Measurements from ENCODE around the gene TCF12. TPM values are rescaled to one million over a fixed set of nuclear protein-coding genes. Genes with fewer than 3 reads are reported as not detected.
"Not testable (repeated sequence)": the region's sequence is repeated elsewhere in the genome, so short reads cannot be mapped to it uniquely, and the experiment has no call there.

TCF12 gene
- total RNA-seq, 2 experiments from 2014 or later = 55.8 to 59.4 TPM

DNA sequence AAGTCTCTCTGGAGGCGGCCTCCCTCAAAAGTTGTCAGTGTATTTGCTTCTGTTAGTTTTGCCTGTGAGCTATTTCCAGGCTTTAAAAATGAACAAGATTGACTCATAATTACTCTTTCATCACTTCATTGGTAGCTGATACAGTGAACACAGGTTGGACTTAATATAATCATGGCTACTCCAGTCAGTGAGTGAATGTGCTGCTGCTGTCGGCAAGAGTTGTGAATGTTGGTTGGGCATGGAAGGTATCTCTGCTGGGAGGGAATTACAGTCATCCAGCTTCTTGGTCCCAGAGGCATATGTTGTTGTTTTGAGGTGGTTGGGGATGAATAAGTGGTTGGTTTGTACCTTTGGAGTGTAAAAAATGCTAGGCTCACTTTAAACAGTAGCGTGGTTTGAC lies 11.5 kb downstream of the TCF12 start:
- peak overlapping the region; percentile 83 for H3K27ac Mint-ChIP-seq
- H3K9me3 Mint-ChIP-seq = peaks cover 2% of the 10 kb centered on the region
- H3K36me3 Mint-ChIP-seq = peaks cover 46% of the 10 kb centered on the region
- no peak overlapping the region for H3K4me3 Mint-ChIP-seq
- peaks cover 73% of the 10 kb centered on the region for H3K4me1 Mint-ChIP-seq
- H3K27me3 Mint-ChIP-seq = no peaks in the 10 kb centered on the region
- DNase-seq = no peak

DNA sequence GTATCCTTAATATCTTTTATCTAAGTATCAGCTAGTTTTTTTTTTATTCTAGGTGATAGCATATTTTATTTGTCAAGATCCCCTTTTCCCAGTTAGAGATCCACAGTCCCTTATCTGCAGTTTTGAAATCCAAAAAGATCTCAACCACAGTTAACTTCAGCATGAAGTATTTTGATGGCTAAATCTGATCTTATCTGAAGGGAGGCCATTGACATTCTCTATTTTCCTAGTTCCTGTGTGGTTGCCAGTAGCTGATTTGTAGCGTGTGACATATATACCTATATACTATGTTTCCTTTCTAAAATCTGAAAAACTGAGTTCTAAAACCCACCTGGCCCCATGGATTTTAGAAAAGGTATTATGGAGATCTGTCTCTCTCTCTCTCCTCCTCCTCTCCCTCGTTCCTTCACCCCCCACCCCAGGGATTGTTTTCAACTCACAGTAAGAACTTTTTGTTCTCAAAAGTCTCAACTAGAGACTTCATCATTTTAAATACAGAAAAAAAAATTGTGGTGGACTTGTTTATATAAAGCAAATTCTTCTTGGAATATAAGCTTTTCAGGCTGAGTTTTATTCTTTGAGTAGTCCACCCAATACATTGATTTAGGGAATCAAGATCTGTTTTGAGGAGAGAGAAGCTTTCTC lies 12.3 kb downstream of the TCF12 start:
- Mint-ChIP-seq H3K9me3 (peaks cover 6% of the 10 kb centered on the region), H3K4me1 (peaks cover 69% of the 10 kb centered on the region), H3K36me3 (peaks cover 51% of the 10 kb centered on the region), H3K27ac (no peak overlapping the region), H3K27me3 (no peaks in the 10 kb centered on the region), H3K4me3 (no peak overlapping the region)
- DNase-seq = no peak

DNA sequence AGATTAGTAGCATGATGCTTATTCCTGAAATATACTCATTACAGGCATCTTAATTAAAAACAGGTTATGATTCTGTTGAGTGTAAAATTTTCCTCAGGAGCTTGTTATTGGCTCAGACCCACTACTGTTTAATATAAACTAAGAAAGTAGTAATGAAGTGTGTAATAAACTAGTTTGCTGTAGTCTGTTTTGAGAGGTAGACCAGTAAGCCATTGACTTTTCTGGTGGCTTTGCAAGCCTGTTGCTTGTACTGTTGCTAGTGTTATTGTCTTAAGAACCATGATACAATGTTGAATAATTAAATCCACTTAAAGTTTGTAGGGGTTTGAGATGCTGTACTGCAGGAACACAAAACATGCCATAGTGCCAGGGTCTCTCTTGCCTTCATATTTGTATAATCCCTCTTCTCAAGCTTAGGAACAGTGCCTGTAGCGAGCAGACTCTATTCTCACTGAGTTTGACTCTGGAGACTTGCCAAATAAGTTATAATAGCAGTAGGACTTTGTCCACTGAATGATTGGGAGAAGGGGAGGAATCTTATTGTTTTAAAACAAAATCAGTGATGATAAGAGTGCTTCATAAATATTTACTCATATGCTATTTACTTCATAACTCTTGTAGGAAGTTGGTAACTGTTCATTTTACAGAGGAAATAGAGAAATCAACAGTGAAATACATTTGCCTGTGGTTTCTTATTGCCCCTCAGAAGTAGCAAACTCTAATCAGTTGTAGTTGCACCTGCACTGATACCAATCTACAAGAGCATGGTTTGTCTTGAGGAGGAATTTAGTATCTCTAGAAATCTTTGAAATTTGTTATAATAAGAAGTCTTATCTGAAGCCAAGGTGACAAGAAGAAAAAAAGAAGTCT lies 13.4 kb downstream of the TCF12 start:
- Mint-ChIP-seq H3K36me3 (peaks cover 53% of the 10 kb centered on the region), H3K9me3 (peaks cover 12% of the 10 kb centered on the region), H3K27ac (no peak overlapping the region), H3K4me3 (no peak overlapping the region), H3K27me3 (no peaks in the 10 kb centered on the region), H3K4me1 (peaks cover 70% of the 10 kb centered on the region)
- DNase-seq = no peak

DNA sequence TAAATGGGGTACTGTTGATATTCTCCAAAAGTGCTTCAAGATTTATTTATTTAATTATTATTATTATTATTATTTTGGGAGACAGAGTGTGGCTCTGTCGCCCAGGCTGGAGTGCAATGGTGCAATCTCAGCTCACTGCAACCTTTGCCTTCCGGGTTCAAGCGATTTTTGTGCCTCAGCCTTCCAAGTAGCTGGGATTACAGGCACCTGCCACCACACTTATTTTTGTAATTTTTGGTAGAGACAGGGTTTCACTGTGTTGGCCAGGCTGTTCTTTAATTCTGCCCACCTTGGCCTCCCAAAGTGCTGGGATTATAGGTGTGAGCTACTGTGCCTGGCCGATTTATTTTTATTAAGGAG lies 14.0 kb downstream of the TCF12 start:
- not testable (repeated sequence) for H3K27me3 Mint-ChIP-seq, DNase-seq, H3K4me3 Mint-ChIP-seq, H3K27ac Mint-ChIP-seq
- Mint-ChIP-seq H3K36me3 (peaks cover 56% of the 10 kb centered on the region), H3K9me3 (peaks cover 15% of the 10 kb centered on the region), H3K4me1 (peaks cover 67% of the 10 kb centered on the region)

DNA sequence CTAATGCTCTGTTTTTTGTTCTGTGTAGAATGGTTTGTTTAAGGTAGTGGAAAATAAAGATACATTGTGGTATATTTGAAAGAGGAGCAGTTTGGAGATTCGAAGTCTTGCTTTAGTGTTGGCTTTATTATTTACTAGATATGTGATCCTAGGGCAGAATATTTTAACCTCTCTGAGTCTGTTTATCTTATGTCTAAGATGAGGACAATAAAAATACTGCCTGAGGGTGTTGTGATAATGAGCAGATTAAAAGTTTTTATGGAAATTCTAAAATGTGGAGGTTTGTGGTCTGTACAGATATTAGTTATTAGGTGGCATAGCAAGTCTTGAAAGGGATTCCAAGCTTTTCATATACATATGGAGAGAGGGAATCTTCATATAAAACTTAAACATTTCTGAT lies 15.0 kb downstream of the TCF12 start:
- Mint-ChIP-seq H3K4me3 (no peak overlapping the region), H3K27ac (no peak overlapping the region), H3K4me1 (peaks cover 64% of the 10 kb centered on the region), H3K36me3 (peaks cover 57% of the 10 kb centered on the region), H3K27me3 (no peaks in the 10 kb centered on the region), H3K9me3 (peaks cover 15% of the 10 kb centered on the region)
- DNase-seq = no peak

DNA sequence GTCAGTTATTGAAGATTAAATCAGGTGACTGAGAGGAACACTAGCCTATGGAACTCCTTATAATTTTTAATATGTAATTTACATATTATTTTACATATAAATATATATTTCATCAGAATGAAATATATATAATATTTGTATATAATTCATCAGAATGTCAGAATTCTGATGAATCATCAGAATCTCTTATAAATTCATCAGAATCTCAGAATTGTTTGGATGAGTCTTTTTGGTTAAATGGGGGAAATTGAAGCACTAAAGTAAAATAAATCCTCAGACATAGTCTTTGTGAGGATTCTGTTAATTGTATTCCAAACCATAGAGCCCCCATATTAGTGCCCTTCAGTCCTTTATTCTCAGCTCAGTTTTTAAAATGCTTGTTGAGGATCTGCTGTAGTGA lies 15.4 kb downstream of the TCF12 start:
- Mint-ChIP-seq H3K27me3 (no peaks in the 10 kb centered on the region), H3K36me3 (peaks cover 57% of the 10 kb centered on the region), H3K27ac (no peak overlapping the region), H3K4me1 (peaks cover 64% of the 10 kb centered on the region), H3K9me3 (peaks cover 15% of the 10 kb centered on the region), H3K4me3 (no peak overlapping the region)
- no peak for DNase-seq

DNA sequence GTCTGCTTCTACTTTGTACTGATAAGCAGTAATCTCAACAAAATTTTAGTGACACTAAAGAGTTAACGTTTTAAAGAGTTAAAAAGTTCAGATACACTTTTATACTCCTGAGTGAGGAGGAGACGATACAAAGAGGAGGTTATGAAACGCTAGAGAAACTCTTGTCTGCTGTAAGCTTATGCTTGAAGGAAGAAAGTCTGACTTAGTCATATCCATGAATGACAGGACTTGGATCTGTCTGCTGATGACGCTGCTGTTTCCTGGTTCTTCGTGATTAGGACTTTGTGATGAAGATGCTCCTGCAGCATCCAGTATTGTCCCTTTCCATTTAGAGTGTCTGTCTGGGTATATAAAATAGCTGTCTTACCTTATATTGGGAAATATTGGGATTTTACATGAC lies 15.8 kb downstream of the TCF12 start:
- Mint-ChIP-seq H3K27ac (no peak overlapping the region), H3K9me3 (peaks cover 15% of the 10 kb centered on the region), H3K4me1 (peaks cover 60% of the 10 kb centered on the region), H3K4me3 (no peak overlapping the region), H3K27me3 (no peaks in the 10 kb centered on the region), H3K36me3 (peaks cover 59% of the 10 kb centered on the region)
- no peak for DNase-seq

DNA sequence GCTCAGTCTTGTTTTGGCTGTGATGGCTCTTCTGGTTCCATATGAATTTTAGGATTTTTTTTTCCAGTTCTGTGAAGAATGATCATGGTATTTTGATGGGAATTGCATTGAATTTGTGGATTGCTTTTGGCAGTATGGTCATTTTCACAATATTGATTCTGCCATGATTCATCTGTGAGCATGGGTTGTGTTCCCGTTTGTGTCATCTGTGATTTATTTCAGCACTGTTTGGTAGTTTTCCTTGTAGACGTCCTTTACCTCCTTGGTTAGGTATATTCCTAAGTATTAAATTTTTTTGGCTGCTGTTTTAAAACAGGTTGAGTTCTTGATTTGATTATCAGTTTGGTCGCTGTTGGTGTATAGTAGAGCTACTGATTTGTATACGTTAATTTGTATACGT lies 18.5 kb downstream of the TCF12 start:
- peaks cover 46% of the 10 kb centered on the region for H3K36me3 Mint-ChIP-seq
- H3K9me3 Mint-ChIP-seq = peaks cover 15% of the 10 kb centered on the region
- H3K4me3 Mint-ChIP-seq = no peak overlapping the region
- no peaks in the 10 kb centered on the region for H3K27me3 Mint-ChIP-seq
- H3K4me1 Mint-ChIP-seq = peaks cover 48% of the 10 kb centered on the region
- DNase-seq = no peak
- H3K27ac Mint-ChIP-seq = no peak overlapping the region

DNA sequence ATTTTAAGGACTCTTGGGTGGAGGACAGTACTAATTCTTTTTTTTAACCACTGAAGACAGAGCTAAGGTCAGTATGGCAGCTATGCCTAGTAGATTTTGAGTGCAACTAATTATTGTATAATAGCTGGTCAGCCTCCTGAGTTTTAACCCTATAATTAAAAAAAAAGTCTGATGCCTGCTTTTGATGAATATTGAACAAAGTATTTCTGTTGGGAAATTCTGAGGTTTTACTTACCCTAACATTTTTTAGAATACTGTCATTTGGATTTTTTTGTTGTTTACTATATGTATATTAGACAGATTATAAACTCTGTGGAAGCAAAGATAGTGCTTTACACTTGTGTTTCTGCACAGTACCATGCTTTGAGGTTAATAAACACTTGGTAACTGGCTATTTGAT lies 20.8 kb downstream of the TCF12 start:
- no peak for DNase-seq
- no peaks in the 10 kb centered on the region for H3K27me3 Mint-ChIP-seq
- H3K36me3 Mint-ChIP-seq = peaks cover 40% of the 10 kb centered on the region
- H3K4me1 Mint-ChIP-seq = peaks cover 42% of the 10 kb centered on the region
- peaks cover 15% of the 10 kb centered on the region for H3K9me3 Mint-ChIP-seq
- H3K4me3 Mint-ChIP-seq = no peak overlapping the region
- no peak overlapping the region for H3K27ac Mint-ChIP-seq

DNA sequence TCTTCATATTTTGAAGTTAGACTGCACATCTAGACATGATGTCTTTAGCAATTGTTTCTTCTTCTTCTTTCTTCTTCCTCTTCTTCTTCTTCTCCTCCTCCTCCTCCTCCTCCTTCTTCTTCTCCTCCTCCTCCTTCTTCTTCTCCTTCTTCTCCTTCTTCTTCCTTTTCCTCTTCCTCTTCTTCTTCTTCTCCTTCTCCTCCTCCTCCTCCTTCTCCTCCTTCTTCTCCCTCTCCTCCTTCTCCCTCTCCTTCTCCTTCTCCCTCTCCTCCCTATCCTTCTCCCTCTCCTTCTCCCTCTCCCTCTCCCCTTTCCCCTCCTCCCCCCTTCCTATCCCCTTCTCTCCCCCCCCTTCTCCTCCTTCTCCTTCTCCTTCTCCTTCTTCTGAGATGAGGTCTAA lies 21.9 kb downstream of the TCF12 start:
- no peak overlapping the region for H3K27ac Mint-ChIP-seq
- no peak overlapping the region for H3K4me3 Mint-ChIP-seq
- DNase-seq = no peak
- peaks cover 40% of the 10 kb centered on the region for H3K4me1 Mint-ChIP-seq
- H3K9me3 Mint-ChIP-seq = peaks cover 14% of the 10 kb centered on the region
- peaks cover 38% of the 10 kb centered on the region for H3K36me3 Mint-ChIP-seq
- H3K27me3 Mint-ChIP-seq = no peaks in the 10 kb centered on the region

DNA sequence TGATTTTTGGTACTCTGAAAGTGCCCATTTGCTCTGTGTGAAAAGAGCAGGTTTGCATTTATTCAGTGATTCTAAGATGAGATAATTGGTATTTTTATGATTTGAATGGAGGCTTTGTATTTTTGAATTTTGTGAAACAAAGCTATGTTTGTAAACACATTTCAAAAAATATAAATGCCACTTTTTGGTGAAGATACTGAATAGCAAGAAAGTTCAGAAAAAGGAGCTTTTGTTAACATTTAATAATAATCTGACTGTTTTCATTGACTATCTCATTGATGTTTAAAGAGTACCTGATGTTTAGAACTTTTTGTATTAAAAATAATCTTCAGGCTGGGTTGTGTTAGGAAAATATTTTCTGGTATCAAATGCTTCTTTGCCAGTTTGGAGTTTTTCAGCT lies 23.7 kb downstream of the TCF12 start:
- peaks cover 13% of the 10 kb centered on the region for H3K9me3 Mint-ChIP-seq
- no peaks in the 10 kb centered on the region for H3K27me3 Mint-ChIP-seq
- H3K27ac Mint-ChIP-seq = no peak overlapping the region
- peaks cover 32% of the 10 kb centered on the region for H3K36me3 Mint-ChIP-seq
- H3K4me1 Mint-ChIP-seq = peaks cover 31% of the 10 kb centered on the region
- H3K4me3 Mint-ChIP-seq = no peak overlapping the region
- DNase-seq = no peak

DNA sequence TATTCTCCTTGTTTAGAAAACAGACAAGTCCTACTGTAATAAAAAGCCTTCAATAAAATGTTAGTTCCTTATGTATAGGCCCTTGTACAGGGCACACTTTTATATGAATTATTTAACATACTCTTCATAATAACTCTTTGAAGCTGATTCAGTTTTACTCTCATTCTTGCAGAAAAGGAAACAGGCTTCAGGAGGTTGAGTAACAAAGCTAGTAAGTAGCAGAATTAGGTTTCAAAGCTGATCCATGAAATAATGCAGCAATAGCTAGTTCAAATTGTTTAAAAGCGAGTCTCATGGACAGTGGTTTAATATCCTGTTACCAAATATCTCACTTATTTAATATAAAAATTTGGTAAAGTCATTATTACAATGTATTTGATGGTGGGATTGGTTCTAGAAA lies 25.0 kb downstream of the TCF12 start:
- DNase-seq = no peak
- Mint-ChIP-seq H3K9me3 (peaks cover 11% of the 10 kb centered on the region), H3K4me1 (peaks cover 40% of the 10 kb centered on the region), H3K36me3 (peaks cover 30% of the 10 kb centered on the region), H3K27me3 (no peaks in the 10 kb centered on the region), H3K4me3 (no peak overlapping the region), H3K27ac (no peak overlapping the region)

DNA sequence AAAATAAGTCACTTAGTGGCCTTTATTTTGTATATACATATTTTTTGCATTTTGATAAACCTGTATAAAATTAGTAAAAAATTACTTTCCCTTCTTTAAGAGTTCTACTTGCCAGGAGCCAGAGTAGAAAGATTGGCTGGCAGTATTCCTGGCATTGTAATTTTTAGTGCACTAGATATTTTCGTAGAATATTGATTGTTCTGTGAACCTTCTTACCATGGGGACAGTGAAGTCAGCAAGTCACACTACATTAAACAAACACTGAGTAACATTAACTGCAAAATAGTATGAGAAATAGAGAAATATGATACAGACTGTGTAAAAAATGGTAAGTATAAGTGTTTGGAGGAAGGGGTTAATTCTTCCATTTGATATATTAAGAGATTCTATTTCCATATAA lies 26.0 kb downstream of the TCF12 start:
- Mint-ChIP-seq H3K4me3 (no peak overlapping the region), H3K9me3 (peaks cover 11% of the 10 kb centered on the region), H3K36me3 (peaks cover 29% of the 10 kb centered on the region), H3K27ac (no peak overlapping the region), H3K4me1 (peaks cover 42% of the 10 kb centered on the region), H3K27me3 (no peaks in the 10 kb centered on the region)
- DNase-seq = no peak

DNA sequence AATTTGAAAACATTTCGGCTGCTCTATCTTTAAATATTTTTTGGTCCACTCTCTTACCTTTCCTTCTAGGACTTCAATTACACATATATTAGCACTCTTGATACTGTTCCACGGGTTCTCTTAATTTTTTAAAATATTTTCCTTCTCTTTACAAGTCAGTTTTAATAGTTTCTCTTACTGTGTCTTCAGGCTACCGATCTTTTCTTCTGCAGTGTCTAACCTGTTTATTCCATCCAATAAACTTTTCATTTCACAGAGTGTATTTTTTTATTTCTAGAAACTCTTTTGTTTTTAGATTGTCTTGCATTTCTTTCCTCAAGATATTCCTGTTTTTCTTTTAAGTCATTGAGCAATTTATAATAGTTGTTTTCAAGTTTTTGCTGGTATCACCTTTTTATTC lies 27.7 kb downstream of the TCF12 start:
- Mint-ChIP-seq H3K36me3 (peaks cover 36% of the 10 kb centered on the region), H3K4me3 (no peak overlapping the region), H3K4me1 (peaks cover 36% of the 10 kb centered on the region), H3K27me3 (no peaks in the 10 kb centered on the region), H3K9me3 (peaks cover 11% of the 10 kb centered on the region), H3K27ac (no peak overlapping the region)
- no peak for DNase-seq

DNA sequence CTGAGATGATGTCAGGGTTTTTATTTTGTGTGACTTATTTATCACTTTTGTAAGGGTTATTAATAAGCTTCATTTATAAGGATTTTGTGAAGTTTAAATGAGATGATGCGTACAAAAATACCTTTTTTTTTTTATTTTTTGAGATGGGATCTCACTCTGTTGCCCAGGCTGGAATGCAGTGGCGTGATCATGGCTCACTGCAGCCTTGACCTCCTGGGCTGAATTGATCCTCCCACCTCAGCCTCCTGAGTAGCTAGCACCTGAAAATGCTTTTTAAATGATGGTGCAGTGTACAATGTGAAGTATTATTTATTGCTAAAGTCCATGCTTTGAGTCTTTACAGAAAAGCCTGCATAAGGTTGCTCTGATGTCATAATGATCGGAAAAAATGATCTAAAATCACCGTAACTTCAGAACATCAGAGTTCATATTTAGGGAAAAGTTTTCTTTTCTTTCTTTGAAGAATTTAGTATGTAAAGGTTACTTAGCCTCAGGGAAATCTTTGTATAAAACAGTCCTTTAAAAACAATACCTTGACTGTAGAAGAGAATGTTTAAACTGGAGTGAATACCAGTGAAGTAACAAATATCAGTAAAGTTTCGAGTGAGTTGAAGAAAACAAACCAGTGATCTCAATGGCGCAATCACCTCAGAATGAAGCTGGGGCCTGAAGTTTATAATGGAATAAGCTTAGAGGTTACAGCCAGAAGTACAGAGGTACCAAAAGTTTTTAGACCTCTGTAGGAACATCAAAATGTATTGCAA lies 29.7 kb downstream of the TCF12 start:
- Mint-ChIP-seq H3K4me3 (no peak overlapping the region), H3K27me3 (no peaks in the 10 kb centered on the region), H3K27ac (no peak overlapping the region), H3K9me3 (peaks cover 11% of the 10 kb centered on the region), H3K4me1 (peaks cover 30% of the 10 kb centered on the region), H3K36me3 (peaks cover 40% of the 10 kb centered on the region)
- DNase-seq = no peak

All from activated naive CD8-positive, alpha-beta T cell treated with anti-CD3 and anti-CD28 coated beads for 36 hours (primary cell).